Parathyroid adenoma (tissue), 2 donors: ENCODE results near the gene EPS8L2.
"Not testable (repeated sequence)": the region's sequence is repeated elsewhere in the genome, so short reads cannot be mapped to it uniquely, and the experiment has no call there.

Source experiments
- H2AFZ ChIP-seq: fragments of 300-600 bp; sonication (generic); one replicate; pipeline ENCODE4 v1.7.0; 2017; ENCODE audit warnings: antibody characterized with exemption, mild to moderate bottlenecking
- H3K27ac ChIP-seq: fragments of 300-600 bp; sonication (generic); one replicate; pipeline ENCODE4 v1.7.0; 2017
- H3K27me3 ChIP-seq: fragments of 300-600 bp; sonication (generic); one replicate; pipeline ENCODE4 v1.7.0; 2017; ENCODE audit warnings: low read length; ENCODE audit not compliant: control insufficient read depth, insufficient read depth
- H3K36me3 ChIP-seq: fragments of 300-600 bp; sonication (generic); one replicate; pipeline ENCODE4 v1.7.0; 2017; ENCODE audit warnings: low read length; ENCODE audit not compliant: control insufficient read depth, insufficient read depth
- H3K4me1 ChIP-seq: fragments of 300-600 bp; sonication (generic); one replicate; pipeline ENCODE4 v1.7.0; 2017; ENCODE audit warnings: control low read depth
- H3K4me2 ChIP-seq: fragments of 300-600 bp; sonication (generic); one replicate; pipeline ENCODE4 v1.7.0; 2017; ENCODE audit warnings: low read length
- H3K4me3 ChIP-seq: fragments of 300-600 bp; sonication (generic); one replicate; pipeline ENCODE4 v1.7.0; 2017; ENCODE audit warnings: low read depth, low read length
- H3K79me2 ChIP-seq: fragments of 300-600 bp; sonication (generic); one replicate; pipeline ENCODE4 v1.7.0; 2017; ENCODE audit warnings: control low read depth
- H3K9ac ChIP-seq: fragments of 300-600 bp; sonication (generic); one replicate; pipeline ENCODE4 v1.7.0; 2017; ENCODE audit warnings: mild to moderate bottlenecking
- H3K9me3 ChIP-seq: fragments of 300-600 bp; sonication (generic); one replicate; pipeline ENCODE4 v1.7.0; 2017; ENCODE audit warnings: low read length; ENCODE audit not compliant: control insufficient read depth
- CTCF ChIP-seq: fragments of 300-600 bp; sonication (generic); IDR thresholded peaks from one replicate; pipeline ENCODE4 v1.7.0; 2017; ENCODE audit warnings: antibody characterized with exemption, mild to moderate bottlenecking
- donor health status: primary hyperparathyroidism.

Gene EPS8L2

DNA sequence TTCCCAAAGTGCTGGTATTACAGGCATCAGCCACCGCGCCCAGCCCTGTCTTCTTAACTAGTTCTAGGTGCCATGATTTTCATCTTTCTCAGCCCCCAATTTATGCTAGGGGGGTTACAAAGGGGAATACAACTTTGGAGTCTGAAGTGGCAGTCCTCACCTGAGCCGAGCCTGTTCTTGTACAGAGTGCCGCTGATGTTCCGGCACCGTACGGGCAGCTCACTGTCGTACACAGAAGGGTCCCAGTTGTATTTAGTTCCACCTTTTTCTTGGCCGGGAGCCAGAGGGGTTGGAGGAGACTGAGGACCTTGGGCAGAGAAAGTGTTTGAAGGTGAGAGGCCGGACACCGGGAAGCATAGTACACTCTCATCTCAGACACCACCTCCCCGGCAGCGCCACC is 18.3 kb upstream of the EPS8L2 start:
- Histone ChIP-seq H3K27ac (no peak overlapping the region), H3K27me3 (no peaks in the 10 kb centered on the region), H3K79me2 (no peaks in the 10 kb centered on the region), H3K4me1 (no peaks in the 10 kb centered on the region), H3K4me3 (no peak overlapping the region), H3K9me3 (no peaks in the 10 kb centered on the region), H3K9ac (no peak overlapping the region), H3K4me2 (no peak overlapping the region), H2AFZ (no peak overlapping the region), H3K36me3 (no peaks in the 10 kb centered on the region)
- no peak for TF ChIP-seq CTCF

GRCh38 chr11:688681-689080 is 17.4 kb upstream of the EPS8L2 start:
- no peaks in the 10 kb centered on the region for H3K9me3 ChIP-seq
- H3K4me1 ChIP-seq = no peaks in the 10 kb centered on the region
- no peaks in the 10 kb centered on the region for H3K79me2 ChIP-seq
- no peaks in the 10 kb centered on the region for H3K36me3 ChIP-seq
- TF ChIP-seq CTCF = no peak
- no peak overlapping the region for H3K9ac ChIP-seq
- H3K27ac ChIP-seq = no peak overlapping the region
- H2AFZ ChIP-seq = no peak overlapping the region
- no peaks in the 10 kb centered on the region for H3K27me3 ChIP-seq
- H3K4me2 ChIP-seq = no peak overlapping the region
- no peak overlapping the region for H3K4me3 ChIP-seq

DNA sequence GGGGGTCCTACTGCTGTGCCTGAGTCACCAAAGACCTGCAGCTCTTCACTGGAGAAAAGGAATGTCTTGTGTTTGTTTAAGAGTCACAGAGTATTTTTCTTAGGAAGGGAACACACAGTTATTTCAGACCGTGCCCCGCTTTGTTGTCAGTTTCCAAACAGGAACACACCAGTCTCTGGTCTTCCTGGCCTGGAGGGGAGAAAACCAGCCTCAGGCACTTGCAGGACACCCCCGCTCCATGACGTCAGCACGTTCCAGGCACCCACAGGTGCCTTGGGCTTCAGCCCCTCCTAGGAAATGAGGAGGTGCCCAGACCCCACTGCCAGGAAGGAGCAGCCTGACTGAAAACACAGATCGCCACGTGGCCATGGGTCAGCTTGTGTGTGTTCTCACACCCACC is 16.4 kb upstream of the EPS8L2 start:
- Histone ChIP-seq H3K4me3 (no peak overlapping the region), H3K36me3 (no peaks in the 10 kb centered on the region), H3K9ac (no peak overlapping the region), H3K27me3 (no peaks in the 10 kb centered on the region), H3K79me2 (no peaks in the 10 kb centered on the region), H3K9me3 (no peaks in the 10 kb centered on the region), H3K27ac (no peak overlapping the region), H2AFZ (no peak overlapping the region), H3K4me1 (no peaks in the 10 kb centered on the region), H3K4me2 (no peak overlapping the region)
- TF ChIP-seq CTCF = no peak

- not testable (repeated sequence) for H3K4me3 ChIP-seq, H3K9ac ChIP-seq, H3K9me3 ChIP-seq, H3K36me3 ChIP-seq, H3K79me2 ChIP-seq, H3K4me2 ChIP-seq, H2AFZ ChIP-seq, H3K27ac ChIP-seq, H3K27me3 ChIP-seq, H3K4me1 ChIP-seq
These were observed 15.8 kb upstream of the EPS8L2 start for GRCh38 chr11:690244-690643.

GRCh38 chr11:690738-691633 is 15.0 kb upstream of the EPS8L2 start:
- H3K4me2 ChIP-seq = no peak overlapping the region
- H3K9ac ChIP-seq = no peak overlapping the region
- no peaks in the 10 kb centered on the region for H3K4me1 ChIP-seq
- H3K79me2 ChIP-seq = no peaks in the 10 kb centered on the region
- H3K36me3 ChIP-seq = no peaks in the 10 kb centered on the region
- H3K9me3 ChIP-seq = no peaks in the 10 kb centered on the region
- TF ChIP-seq CTCF = no peak
- H3K27ac ChIP-seq = no peak overlapping the region
- H3K4me3 ChIP-seq = no peak overlapping the region
- no peak overlapping the region for H2AFZ ChIP-seq
- no peaks in the 10 kb centered on the region for H3K27me3 ChIP-seq
